T1000 (cell line): ENCODE results near the gene SEBOX.
A peak's percentile ranks its signal among the peaks of the same experiment; 100 is the strongest.

Experiments used
- DNase-seq: peaks from one replicate; lab custom pipeline; 2025; ENCODE audit warnings: mixed read lengths; lab: John Stamatoyannopoulos, UW

SEBOX gene

GRCh38 chr17:28368306-28368831 is 3.4 kb upstream of the SEBOX start:
- no peak for DNase-seq

GRCh38 chr17:28367641-28368305 is 2.8 kb upstream of the SEBOX start:
- DNase-seq = no peak

GRCh38 chr17:28366605-28367004 is 1.6 kb upstream of the SEBOX start:
- DNase-seq = no peak

GRCh38 chr17:28365487-28365886 is 488 bp upstream of the SEBOX start:
- no peak for DNase-seq

- no peak for DNase-seq
Observed at GRCh38 chr17:28363776-28364650, 986 bp downstream of the SEBOX start.

- no peak for DNase-seq
Observed at GRCh38 chr17:28363186-28363585, 1.8 kb downstream of the SEBOX start.

- DNase-seq = no peak
Observed at GRCh38 chr17:28357901-28358197, 7.2 kb downstream of the SEBOX start.

- peak; percentile 92 for DNase-seq
Observed at GRCh38 chr17:28357061-28357900, 7.7 kb downstream of the SEBOX start, which contains the start of gene POLDIP2. Gene POLDIP2 (minus strand): TSS chr17:28357527. CDS start chr17:28357448, 79 bp downstream.

GRCh38 chr17:28350271-28350670 is 14.7 kb downstream of the SEBOX start:
- no peak for DNase-seq

GRCh38 chr17:28348979-28349378 is 16.0 kb downstream of the SEBOX start:
- no peak for DNase-seq

- peak; percentile 51 for DNase-seq
Observed at GRCh38 chr17:28347261-28347891, 17.6 kb downstream of the SEBOX start.

GRCh38 chr17:28346746-28347246 is 18.2 kb downstream of the SEBOX start:
- no peak for DNase-seq

- no peak for DNase-seq
Observed at GRCh38 chr17:28346199-28346580, 18.8 kb downstream of the SEBOX start.

GRCh38 chr17:28345419-28346198 is 19.4 kb downstream of the SEBOX start:
- DNase-seq = no peak

- DNase-seq = no peak
Observed at GRCh38 chr17:28344435-28344901, 20.5 kb downstream of the SEBOX start.

- DNase-seq = no peak
Observed at GRCh38 chr17:28344011-28344410, 21.0 kb downstream of the SEBOX start.

- DNase-seq = no peak
Observed at GRCh38 chr17:28343491-28343932, 21.5 kb downstream of the SEBOX start.

GRCh38 chr17:28342313-28342712 is 22.7 kb downstream of the SEBOX start:
- no peak for DNase-seq

GRCh38 chr17:28341516-28341915 is 23.5 kb downstream of the SEBOX start:
- no peak for DNase-seq

- DNase-seq = no peak
Observed at GRCh38 chr17:28340374-28340773, 24.6 kb downstream of the SEBOX start.

GRCh38 chr17:28339431-28339830 is 25.6 kb downstream of the SEBOX start:
- no peak for DNase-seq
